COLO668 (cell line): ENCODE measurements around the gene HSPG2.

Source experiments
- DNase-seq: peaks from one replicate; lab custom pipeline; 2025; ENCODE audit not compliant: unreplicated experiment; lab: John Stamatoyannopoulos, UW

Gene HSPG2

GRCh38 chr1:21774835-21775549, 162.1 kb downstream of the HSPG2 start:
- DNase-seq = no peak

- DNase-seq = no peak
Measured at GRCh38 chr1:21773585-21773984, 163.5 kb downstream of the HSPG2 start.
